CD14-positive monocyte (primary cell): ENCODE results near the gene AANAT. TPM values are rescaled to one million over a fixed set of nuclear protein-coding genes. Genes with fewer than 3 reads are reported as not detected.

Experiments used
- DNase-seq, 3 donors: peaks; one replicate each; pipeline ENCODE4 v3.0.0-alpha.2; 2011 to 2022
- H2AFZ ChIP-seq: 2 replicates; pipeline ENCODE4 v1.6.0; 2012; ENCODE audit warnings: mild to moderate bottlenecking, low read depth, low read length, inconsistent platforms; ENCODE audit not compliant: insufficient read depth, poor library complexity, severe bottlenecking
- H3K27ac ChIP-seq, 2 donors: 1 replicate in 1 of 2; 2 replicates in 1 of 2; pipeline ENCODE4 v1.5.1; 2012 to 2013; ENCODE audit warnings: low read length in 2 of 2, control low read depth in 1 of 2, inconsistent platforms in 1 of 2, low read depth in 1 of 2, mild to moderate bottlenecking in 1 of 2
- H3K27me3 ChIP-seq, 2 donors: one replicate each; pipeline versions ENCODE4 v1.6.0 to v1.6.1; 2011 to 2013; ENCODE audit warnings: low read length in 2 of 2; ENCODE audit not compliant: control insufficient read depth in 2 of 2, insufficient read depth in 2 of 2
- H3K36me3 ChIP-seq, 2 donors: replicated peaks in 1 of 2; 1 replicate in 1 of 2; 2 replicates in 1 of 2; pipeline versions ENCODE4 v1.5.1 to v1.6.1; 2012 to 2013; ENCODE audit warnings: low read length in 2 of 2, control low read depth in 1 of 2, inconsistent platforms in 1 of 2, mild to moderate bottlenecking in 1 of 2; ENCODE audit not compliant: insufficient read depth in 2 of 2, control insufficient read depth in 1 of 2
- H3K4me1 ChIP-seq, 2 donors: 1 replicate in 1 of 2; 2 replicates in 1 of 2; pipeline versions ENCODE4 v1.5.1 to v1.6.1; 2012 to 2013; ENCODE audit warnings: low read length in 2 of 2, control low read depth in 1 of 2, inconsistent platforms in 1 of 2, mild to moderate bottlenecking in 1 of 2, moderate library complexity in 1 of 2; ENCODE audit not compliant: insufficient read depth in 2 of 2, control insufficient read depth in 1 of 2
- H3K4me2 ChIP-seq: replicated peaks from 2 replicates; pipeline ENCODE3; 2012; ENCODE audit warnings: low read length, moderate library complexity, mild to moderate bottlenecking; ENCODE audit not compliant: poor library complexity, severe bottlenecking; ENCODE audit errors: extremely low read depth
- H3K4me3 ChIP-seq, 3 experiments: fragments of 200-600 bp in 1 of 3; sonication (generic) in 1 of 3; replicated peaks in 1 of 3; 1 replicate in 2 of 3; 2 replicates in 1 of 3; pipeline ENCODE4 v1.5.1; 2011 to 2013; ENCODE audit warnings: low read length in 3 of 3, mild to moderate bottlenecking in 3 of 3, control low read depth in 2 of 3, low read depth in 2 of 3, inconsistent platforms in 1 of 3, moderate library complexity in 1 of 3
- H3K79me2 ChIP-seq: 2 replicates; pipeline ENCODE4 v1.6.0; 2012; ENCODE audit warnings: mild to moderate bottlenecking, control low read depth, inconsistent platforms, low read length, moderate library complexity; ENCODE audit not compliant: insufficient read depth
- H3K9ac ChIP-seq: 2 replicates; pipeline ENCODE4 v1.6.0; 2017; ENCODE audit warnings: low read length, mild to moderate bottlenecking; ENCODE audit not compliant: insufficient read depth, poor library complexity, severe bottlenecking
- H3K9me3 ChIP-seq, 2 donors: replicated peaks in 1 of 2; 1 replicate in 1 of 2; 2 replicates in 1 of 2; pipeline versions ENCODE4 v1.5.1 to v1.6.1; 2012 to 2013; ENCODE audit warnings: low read length in 2 of 2, control low read depth in 1 of 2; ENCODE audit not compliant: control insufficient read depth in 1 of 2, insufficient read depth in 1 of 2
- H4K20me1 ChIP-seq: 2 replicates; pipeline ENCODE4 v1.6.0; 2012; ENCODE audit warnings: mild to moderate bottlenecking, low read length, control low read depth, moderate library complexity; ENCODE audit not compliant: insufficient read depth
- H3K27ac Mint-ChIP-seq, 7 donors: one replicate each; pipeline ENCODE4 v1.8.0; 2020; ENCODE audit warnings: mild to moderate bottlenecking in 7 of 7, mixed read lengths in 7 of 7, moderate library complexity in 6 of 7, inconsistent platforms in 2 of 7
- H3K27me3 Mint-ChIP-seq, 3 donors: one replicate each; pipeline ENCODE4 v1.8.0; 2021 to 2022; ENCODE audit warnings: low read depth in 3 of 3, mild to moderate bottlenecking in 3 of 3, mixed read lengths in 3 of 3, moderate library complexity in 3 of 3, inconsistent platforms in 1 of 3
- H3K36me3 Mint-ChIP-seq, 2 donors: one replicate each; pipeline ENCODE4 v1.8.0; 2020; ENCODE audit warnings: mixed read lengths in 2 of 2, inconsistent platforms in 1 of 2, mild to moderate bottlenecking in 1 of 2
- H3K4me1 Mint-ChIP-seq: one replicate; pipeline ENCODE4 v1.8.0; 2020; ENCODE audit warnings: mild to moderate bottlenecking, mixed read lengths
- H3K4me3 Mint-ChIP-seq, 2 donors: one replicate each; pipeline ENCODE4 v1.8.0; 2020; ENCODE audit warnings: mild to moderate bottlenecking in 2 of 2, mixed read lengths in 2 of 2, moderate library complexity in 1 of 2
- H3K9me3 Mint-ChIP-seq, 7 donors: one replicate each; pipeline ENCODE4 v1.8.0; 2020 to 2022; ENCODE audit warnings: mixed read lengths in 7 of 7, mild to moderate bottlenecking in 6 of 7, moderate library complexity in 6 of 7, inconsistent platforms in 2 of 7
- WGBS: methylation state at CpG from one replicate; pipeline ENCODE4 v1.1.5; 2013; ENCODE audit warnings: missing lambda C conversion rate; ENCODE audit not compliant: insufficient coverage; 5-methylcytosine and 5-hydroxymethylcytosine counted together
- intact Hi-C, 2 donors: fragments of 100-400 bp; cut with micrococcal nuclease; formaldehyde crosslinking; loops; one replicate each; pipeline versions ENCODE4 v1.15.0 to v1.15.1; 2023
- polyA plus RNA-seq, 3 donors: library from polyadenylated mRNA; depleted of rRNA in 1 of 3; unstranded in 2 of 3; stranded (reverse) in 1 of 3; fragments of 300-500 nt in 2 of 3; fragments of >200 nt in 1 of 3; fragmentation: Illumina TruSeq in 2 of 3; gene quantifications; 1 replicate in 2 of 3; 2 replicates in 1 of 3; pipeline ENCODE4 v1.2.3, GENCODE V29; 2012 to 2021
- TF ChIP-seq, protein P1 (sequence below): fragments of 200-600 bp; IDR thresholded peaks from one replicate; pipeline ENCODE4 v1.8.0; 2022; ENCODE audit warnings: antibody characterized with exemption, mild to moderate bottlenecking

Gene AANAT
- polyA plus RNA-seq, 3 donors: not detected

DNA sequence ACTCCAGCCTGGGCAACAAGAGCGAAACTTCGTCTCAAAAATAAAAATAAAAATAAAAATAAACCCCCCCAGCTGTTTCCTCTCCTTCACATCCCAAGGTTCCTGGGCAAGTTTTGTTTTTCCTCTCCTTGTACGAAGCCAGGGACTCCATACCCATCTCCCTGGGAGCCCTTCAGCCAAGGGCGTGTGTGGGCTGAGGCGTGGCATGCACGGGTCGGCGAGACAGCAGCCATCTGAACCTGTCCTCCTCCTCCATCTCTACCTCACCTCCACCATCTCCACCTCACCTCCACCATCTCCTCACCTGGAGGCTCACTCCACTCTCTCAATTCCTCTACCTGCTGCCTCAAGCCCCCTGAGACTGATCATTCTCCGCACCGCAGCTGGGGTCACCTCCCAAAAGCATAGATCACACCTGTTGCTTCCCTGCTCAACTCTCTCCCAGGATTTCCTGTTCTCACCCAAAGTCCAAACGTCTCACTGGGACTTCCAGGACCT lies 16.9 kb downstream of the AANAT start:
- peak overlapping the region in 1 of 2 donors; percentile 52 for H3K4me3 Mint-ChIP-seq
- peak overlapping the region; percentile 84 to 89 for H3K27ac ChIP-seq
- intact Hi-C loops: loop anchor here in 1 of 2 donors (1.0 kb wide), 1 partner anchor 9 kb away; no protein-coding TSS in a partner anchor

DNA sequence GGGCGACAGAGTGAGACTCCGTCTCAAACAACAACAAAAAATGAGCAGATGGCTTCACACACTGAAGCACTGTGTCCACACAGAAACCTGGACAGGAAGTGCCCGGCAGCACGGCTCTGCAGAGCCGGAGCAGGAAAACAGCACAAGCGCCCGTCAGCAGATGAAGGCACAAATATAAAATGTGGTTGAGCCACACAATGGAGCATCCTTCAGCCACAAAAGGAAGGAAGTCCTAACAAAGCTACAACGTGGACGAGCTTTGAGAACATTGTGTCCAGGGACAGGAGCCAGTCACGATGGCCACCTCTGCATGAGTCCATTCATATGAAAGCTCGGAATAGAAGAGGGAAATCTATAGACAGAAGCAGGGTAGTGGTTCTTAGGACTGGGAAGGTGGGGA lies 18.2 kb downstream of the AANAT start:
- DNase-seq: peak; percentile 51 to 63 (median 55)
- Mint-ChIP-seq H3K27ac (peak overlapping the region; percentile 89 to 98 (median 96)), H3K4me1 (peaks cover 80% of the 10 kb centered on the region), H3K4me3 (peak overlapping the region; percentile 34 to 68), H3K9me3 (peaks cover 0 to 2% (median 0%) of the 10 kb centered on the region in 7 donors), H3K36me3 (peaks cover 32 to 47% of the 10 kb centered on the region in 2 donors), H3K27me3 (peaks cover 0 to 4% (median 3%) of the 10 kb centered on the region in 3 donors)
- H3K27ac ChIP-seq: peak overlapping the region; percentile 44 to 89
- no peak overlapping the region for H2AFZ ChIP-seq
- intact Hi-C loops: no loop called here
- H3K4me2 ChIP-seq: peak overlapping the region; percentile 44
- H3K79me2 ChIP-seq: peaks cover 30% of the 10 kb centered on the region
- WGBS: 4% methylated on average over 4 of the region's 11 CpGs
- no peaks in the 10 kb centered on the region for H4K20me1 ChIP-seq
- peaks cover 7 to 15% of the 10 kb centered on the region in 2 donors for H3K36me3 ChIP-seq
- peaks cover 82 to 91% of the 10 kb centered on the region in 2 donors for H3K4me1 ChIP-seq
- no peaks in the 10 kb centered on the region for H3K9me3 ChIP-seq
- H3K27me3 ChIP-seq: no peaks in the 10 kb centered on the region
- TF ChIP-seq, protein P1, sequence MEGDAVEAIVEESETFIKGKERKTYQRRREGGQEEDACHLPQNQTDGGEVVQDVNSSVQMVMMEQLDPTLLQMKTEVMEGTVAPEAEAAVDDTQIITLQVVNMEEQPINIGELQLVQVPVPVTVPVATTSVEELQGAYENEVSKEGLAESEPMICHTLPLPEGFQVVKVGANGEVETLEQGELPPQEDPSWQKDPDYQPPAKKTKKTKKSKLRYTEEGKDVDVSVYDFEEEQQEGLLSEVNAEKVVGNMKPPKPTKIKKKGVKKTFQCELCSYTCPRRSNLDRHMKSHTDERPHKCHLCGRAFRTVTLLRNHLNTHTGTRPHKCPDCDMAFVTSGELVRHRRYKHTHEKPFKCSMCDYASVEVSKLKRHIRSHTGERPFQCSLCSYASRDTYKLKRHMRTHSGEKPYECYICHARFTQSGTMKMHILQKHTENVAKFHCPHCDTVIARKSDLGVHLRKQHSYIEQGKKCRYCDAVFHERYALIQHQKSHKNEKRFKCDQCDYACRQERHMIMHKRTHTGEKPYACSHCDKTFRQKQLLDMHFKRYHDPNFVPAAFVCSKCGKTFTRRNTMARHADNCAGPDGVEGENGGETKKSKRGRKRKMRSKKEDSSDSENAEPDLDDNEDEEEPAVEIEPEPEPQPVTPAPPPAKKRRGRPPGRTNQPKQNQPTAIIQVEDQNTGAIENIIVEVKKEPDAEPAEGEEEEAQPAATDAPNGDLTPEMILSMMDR: no peak
- H3K9ac ChIP-seq: peak overlapping the region; percentile 21
- H3K4me3 ChIP-seq: peak overlapping the region in 1 of 3 experiments; percentile 38

More for the DNA sequence above, 16.9 kb downstream of the AANAT start:
- Histone ChIP-seq H3K36me3 (peaks cover 11 to 23% of the 10 kb centered on the region in 2 donors), H3K9me3 (no peaks in the 10 kb centered on the region), H3K9ac (peak overlapping the region; percentile 56), H3K4me3 (peak overlapping the region in 1 of 3 experiments; percentile 21), H4K20me1 (no peaks in the 10 kb centered on the region), H3K4me1 (peaks cover 81 to 90% of the 10 kb centered on the region in 2 donors), H2AFZ (no peak overlapping the region), H3K4me2 (peak overlapping the region; percentile 24), H3K27me3 (no peaks in the 10 kb centered on the region), H3K79me2 (peaks cover 17% of the 10 kb centered on the region)
- peaks cover 0 to 2% (median 0%) of the 10 kb centered on the region in 7 donors for H3K9me3 Mint-ChIP-seq
- 74% methylated on average over 8 of the region's 11 CpGs for WGBS
- peaks cover 76% of the 10 kb centered on the region for H3K4me1 Mint-ChIP-seq
- H3K36me3 Mint-ChIP-seq: peaks cover 39 to 57% of the 10 kb centered on the region in 2 donors
- H3K27ac Mint-ChIP-seq: peak overlapping the region; percentile 94 to 98 (median 97)
- H3K27me3 Mint-ChIP-seq: peaks cover 0 to 5% (median 3%) of the 10 kb centered on the region in 3 donors
- TF ChIP-seq, protein P1: no peak
- no peak for DNase-seq
